Measurements from ENCODE around the gene TLE1. TPM values are rescaled to one million over a fixed set of nuclear protein-coding genes. Genes with fewer than 3 reads are reported as not detected.
"Not testable (repeated sequence)": the region's sequence is repeated elsewhere in the genome, so short reads cannot be mapped to it uniquely, and the experiment has no call there.

Gene TLE1
- total and polyA plus RNA-seq, 4 donors: 57.0 to 69.9 (median 64.3) TPM

GRCh38 chr9:81717747-81718077 is 28.4 kb upstream of the TLE1 start:
- Histone ChIP-seq H3K27me3 (ENCODE audit: control insufficient read depth, insufficient read depth, low read length) (no peaks in the 10 kb centered on the region), H3K9me3 (ENCODE audit: control insufficient read depth, insufficient read depth, low read length) (no peaks in the 10 kb centered on the region), H3K36me3 (ENCODE audit: control insufficient read depth, insufficient read depth, low read length) (no peaks in the 10 kb centered on the region), H3K27ac (ENCODE audit: low read depth, low read length) (no peak overlapping the region), H3K4me1 (ENCODE audit: control insufficient read depth, insufficient read depth, low read length) (no peaks in the 10 kb centered on the region), H3K4me3 (ENCODE audit: low read depth, low read length) (no peak overlapping the region)
- no peak for DNase-seq (ENCODE audit: low read depth in 4 of 6, low spot score in 6 of 6)

GRCh38 chr9:81717061-81717746 is 27.9 kb upstream of the TLE1 start:
- Histone ChIP-seq H3K4me3 (ENCODE audit: low read depth, low read length) (no peak overlapping the region), H3K27me3 (ENCODE audit: control insufficient read depth, insufficient read depth, low read length) (no peaks in the 10 kb centered on the region), H3K4me1 (ENCODE audit: control insufficient read depth, insufficient read depth, low read length) (no peaks in the 10 kb centered on the region), H3K9me3 (ENCODE audit: control insufficient read depth, insufficient read depth, low read length) (no peaks in the 10 kb centered on the region), H3K27ac (ENCODE audit: low read depth, low read length) (no peak overlapping the region), H3K36me3 (ENCODE audit: control insufficient read depth, insufficient read depth, low read length) (no peaks in the 10 kb centered on the region)
- no CpG with 5 or more reads among the region's 5 CpGs for WGBS (ENCODE audit: insufficient coverage)
- DNase-seq (ENCODE audit: low read depth in 4 of 6, low spot score in 6 of 6): no peak

GRCh38 chr9:81716409-81716808 is 27.1 kb upstream of the TLE1 start:
- no peaks in the 10 kb centered on the region for H3K36me3 ChIP-seq (ENCODE audit: control insufficient read depth, insufficient read depth, low read length)
- no peaks in the 10 kb centered on the region for H3K4me1 ChIP-seq (ENCODE audit: control insufficient read depth, insufficient read depth, low read length)
- DNase-seq (ENCODE audit: low read depth in 4 of 6, low spot score in 6 of 6): no peak
- no peaks in the 10 kb centered on the region for H3K9me3 ChIP-seq (ENCODE audit: control insufficient read depth, insufficient read depth, low read length)
- no peak overlapping the region for H3K27ac ChIP-seq (ENCODE audit: low read depth, low read length)
- WGBS (ENCODE audit: insufficient coverage): 89% methylated on average over 2 of the region's 6 CpGs
- no peak overlapping the region for H3K4me3 ChIP-seq (ENCODE audit: low read depth, low read length)
- no peaks in the 10 kb centered on the region for H3K27me3 ChIP-seq (ENCODE audit: control insufficient read depth, insufficient read depth, low read length)

- peak in 1 of 6 donors; percentile 20 for DNase-seq (ENCODE audit: low read depth in 4 of 6, low spot score in 6 of 6)
- Histone ChIP-seq H3K4me1 (ENCODE audit: control insufficient read depth, insufficient read depth, low read length) (no peaks in the 10 kb centered on the region), H3K4me3 (ENCODE audit: low read depth, low read length) (no peak overlapping the region), H3K27ac (ENCODE audit: low read depth, low read length) (no peak overlapping the region), H3K36me3 (ENCODE audit: control insufficient read depth, insufficient read depth, low read length) (no peaks in the 10 kb centered on the region), H3K27me3 (ENCODE audit: control insufficient read depth, insufficient read depth, low read length) (no peaks in the 10 kb centered on the region), H3K9me3 (ENCODE audit: control insufficient read depth, insufficient read depth, low read length) (no peaks in the 10 kb centered on the region)
- no CpG with 5 or more reads among the region's 2 CpGs for WGBS (ENCODE audit: insufficient coverage)
Measured at GRCh38 chr9:81705578-81705977, 16.2 kb upstream of the TLE1 start.

GRCh38 chr9:81694541-81694940 is 5.2 kb upstream of the TLE1 start:
- Histone ChIP-seq H3K4me1 (ENCODE audit: control insufficient read depth, insufficient read depth, low read length) (peaks cover 8% of the 10 kb centered on the region), H3K27ac (ENCODE audit: low read depth, low read length) (peak overlapping the region; percentile 75), H3K36me3 (ENCODE audit: control insufficient read depth, insufficient read depth, low read length) (no peaks in the 10 kb centered on the region), H3K9me3 (ENCODE audit: control insufficient read depth, insufficient read depth, low read length) (no peaks in the 10 kb centered on the region), H3K27me3 (ENCODE audit: control insufficient read depth, insufficient read depth, low read length) (peaks cover 22% of the 10 kb centered on the region), H3K4me3 (ENCODE audit: low read depth, low read length) (no peak overlapping the region)
- 90% methylated on average over 2 of the region's 7 CpGs for WGBS (ENCODE audit: insufficient coverage)
- no peak for DNase-seq (ENCODE audit: low read depth in 4 of 6, low spot score in 6 of 6)

- WGBS (ENCODE audit: insufficient coverage): no CpG with 5 or more reads among the region's 6 CpGs
- H3K9me3 ChIP-seq (ENCODE audit: control insufficient read depth, insufficient read depth, low read length): no peaks in the 10 kb centered on the region
Measured at GRCh38 chr9:81693671-81694378, 4.5 kb upstream of the TLE1 start.

GRCh38 chr9:81690251-81690851 is 1.0 kb upstream of the TLE1 start:
- Histone ChIP-seq H3K27me3 (ENCODE audit: control insufficient read depth, insufficient read depth, low read length) (peaks cover 28% of the 10 kb centered on the region), H3K36me3 (ENCODE audit: control insufficient read depth, insufficient read depth, low read length) (no peaks in the 10 kb centered on the region), H3K27ac (ENCODE audit: low read depth, low read length) (peak overlapping the region; percentile 93), H3K9me3 (ENCODE audit: control insufficient read depth, insufficient read depth, low read length) (no peaks in the 10 kb centered on the region), H3K4me1 (ENCODE audit: control insufficient read depth, insufficient read depth, low read length) (peaks cover 14% of the 10 kb centered on the region), H3K4me3 (ENCODE audit: low read depth, low read length) (peak overlapping the region; percentile 55)
- WGBS (ENCODE audit: insufficient coverage): 4% methylated on average over 11 of the region's 23 CpGs
- peak in 2 of 6 donors; percentile 37 to 50 for DNase-seq (ENCODE audit: low read depth in 4 of 6, low spot score in 6 of 6)

More at GRCh38 chr9:81693671-81694378, 4.5 kb upstream of the TLE1 start:
- Histone ChIP-seq H3K36me3 (ENCODE audit: control insufficient read depth, insufficient read depth, low read length) (no peaks in the 10 kb centered on the region), H3K4me3 (ENCODE audit: low read depth, low read length) (peak overlapping the region; percentile 9), H3K27me3 (ENCODE audit: control insufficient read depth, insufficient read depth, low read length) (peaks cover 22% of the 10 kb centered on the region), H3K27ac (ENCODE audit: low read depth, low read length) (peak overlapping the region; percentile 75), H3K4me1 (ENCODE audit: control insufficient read depth, insufficient read depth, low read length) (peaks cover 8% of the 10 kb centered on the region)
- peak in 2 of 6 donors; percentile 66 to 83 for DNase-seq (ENCODE audit: low read depth in 4 of 6, low spot score in 6 of 6)

GRCh38 chr9:81689093-81689342 is 329 bp downstream of the TLE1 start:
- peaks cover 23% of the 10 kb centered on the region for H3K27me3 ChIP-seq (ENCODE audit: control insufficient read depth, insufficient read depth, low read length)
- H3K36me3 ChIP-seq (ENCODE audit: control insufficient read depth, insufficient read depth, low read length); DNase-seq (ENCODE audit: low read depth in 4 of 6, low spot score in 6 of 6); H3K9me3 ChIP-seq (ENCODE audit: control insufficient read depth, insufficient read depth, low read length): not testable (repeated sequence)
- peak overlapping the region; percentile 82 for H3K4me3 ChIP-seq (ENCODE audit: low read depth, low read length)
- peaks cover 14% of the 10 kb centered on the region for H3K4me1 ChIP-seq (ENCODE audit: control insufficient read depth, insufficient read depth, low read length)
- peak overlapping the region; percentile 87 for H3K27ac ChIP-seq (ENCODE audit: low read depth, low read length)
- WGBS (ENCODE audit: insufficient coverage): 0% methylated on average over 20 of the region's 21 CpGs

GRCh38 chr9:81688262-81689092 is 870 bp downstream of the TLE1 start:
- H3K4me1 ChIP-seq (ENCODE audit: control insufficient read depth, insufficient read depth, low read length): peaks cover 14% of the 10 kb centered on the region
- H3K4me3 ChIP-seq (ENCODE audit: low read depth, low read length): peak overlapping the region; percentile 82
- WGBS (ENCODE audit: insufficient coverage): under 1% methylated on average over 107 of the region's 107 CpGs
- H3K36me3 ChIP-seq (ENCODE audit: control insufficient read depth, insufficient read depth, low read length); H3K9me3 ChIP-seq (ENCODE audit: control insufficient read depth, insufficient read depth, low read length): not testable (repeated sequence)
- peaks cover 19% of the 10 kb centered on the region for H3K27me3 ChIP-seq (ENCODE audit: control insufficient read depth, insufficient read depth, low read length)
- DNase-seq (ENCODE audit: low read depth in 4 of 6, low spot score in 6 of 6): peak in 2 of 6 donors; percentile 44 to 69
- peak overlapping the region; percentile 87 for H3K27ac ChIP-seq (ENCODE audit: low read depth, low read length)

All from spinal cord (tissue), 10 donors.